Measurements from ENCODE around the gene PRICKLE2. TPM values are rescaled to one million over a fixed set of nuclear protein-coding genes. Genes with fewer than 3 reads are reported as not detected.
A peak's percentile ranks its signal among the peaks of the same experiment; 100 is the strongest.
"Not testable (repeated sequence)": the region's sequence is repeated elsewhere in the genome, so short reads cannot be mapped to it uniquely, and the experiment has no call there.

The PRICKLE2 gene
- total RNA-seq, 1 experiment from 2014 or later, result 5.6 TPM

- Mint-ChIP-seq H3K27ac (no peak overlapping the region), H3K4me3 (no peak overlapping the region), H3K36me3 (no peaks in the 10 kb centered on the region), H3K4me1 (peaks cover 57% of the 10 kb centered on the region), H3K27me3 (ENCODE audit: low read depth) (no peaks in the 10 kb centered on the region; the same call in 1 of the 2 replicates), H3K9me3 (no peaks in the 10 kb centered on the region; the same call in 1 of the 2 replicates)
- no peak for ATAC-seq
- CTCF ChIA-PET, result no interaction called here
- no peak for DNase-seq (ENCODE audit: low spot score)
- POLR2A ChIA-PET, result interaction anchor here (1.5 kb wide), 1 partner anchor 11 kb away, joined by 3 read pairs; no protein-coding TSS in a partner anchor
- no peak for TF ChIP-seq CDX4 (CRISPR knock-in tag; IDR thresholded peaks at IDR 0.05; ENCODE audit: borderline replicate concordance)
- TF ChIP-seq NR2C2 (CRISPR knock-in tag; IDR thresholded peaks at IDR 0.05), result no peak
- TF ChIP-seq ZNF138 (CRISPR knock-in tag; conservative IDR thresholded peaks at IDR 0.05), result no peak
- TF ChIP-seq FOXP1 (CRISPR knock-in tag; IDR thresholded peaks at IDR 0.05; ENCODE audit: borderline replicate concordance), result no peak
- no peak for TF ChIP-seq STAT6 (CRISPR knock-in tag; conservative IDR thresholded peaks at IDR 0.05; ENCODE audit: low read depth)
- TF ChIP-seq NFYB (CRISPR knock-in tag; conservative IDR thresholded peaks at IDR 0.05; ENCODE audit: low read depth), result no peak
- TF ChIP-seq SP1 (CRISPR knock-in tag; conservative IDR thresholded peaks at IDR 0.05), result no peak
- no peak for TF ChIP-seq OVOL2 (CRISPR knock-in tag; IDR thresholded peaks at IDR 0.05; ENCODE audit: borderline replicate concordance)
Observed at GRCh38 chr3:64091501-64091900, 133.8 kb downstream of the PRICKLE2 start.

- H3K36me3 Mint-ChIP-seq; H3K9me3 Mint-ChIP-seq; H3K4me3 Mint-ChIP-seq; DNase-seq (ENCODE audit: low spot score); H3K27me3 Mint-ChIP-seq (ENCODE audit: low read depth); H3K27ac Mint-ChIP-seq: not testable (repeated sequence)
- peak; percentile 68 for ATAC-seq
- ChIA-PET CTCF (interaction anchor here (0.7 to 1.2 kb wide), 2 partner anchors 15 to 32 kb away, joined by 4 to 6 read pairs; no protein-coding TSS in a partner anchor), POLR2A (interaction anchor here (0.8 kb wide), 1 partner anchor 17 kb away, joined by 7 read pairs; no protein-coding TSS in a partner anchor)
- peaks cover 49% of the 10 kb centered on the region for H3K4me1 Mint-ChIP-seq
Observed at GRCh38 chr3:64089386-64089785, 135.9 kb downstream of the PRICKLE2 start.

GRCh38 chr3:64088408-64089205 is 136.7 kb downstream of the PRICKLE2 start:
- ChIA-PET POLR2A (interaction anchor here (0.8 to 1.0 kb wide), 2 partner anchors 11 to 17 kb away, joined by 4 to 7 read pairs; no protein-coding TSS in a partner anchor), CTCF (interaction anchor here (1.0 to 1.2 kb wide), 2 partner anchors 14 to 58 kb away, joined by 3 to 4 read pairs; no protein-coding TSS in a partner anchor)
- Mint-ChIP-seq H3K9me3 (peaks cover 9% of the 10 kb centered on the region), H3K4me3 (no peak overlapping the region), H3K27me3 (ENCODE audit: low read depth) (no peaks in the 10 kb centered on the region; the same call in 1 of the 2 replicates), H3K36me3 (no peaks in the 10 kb centered on the region), H3K4me1 (peaks cover 44% of the 10 kb centered on the region), H3K27ac (no peak overlapping the region)
- DNase-seq (ENCODE audit: low spot score) (no peak), ATAC-seq (no peak)
- TF ChIP-seq FOXP4 (CRISPR knock-in tag; IDR thresholded peaks at IDR 0.05) (no peak), MAX (CRISPR knock-in tag; IDR thresholded peaks at IDR 0.05) (no peak), TEAD1 (CRISPR knock-in tag; IDR thresholded peaks at IDR 0.05) (no peak), IRF2 (CRISPR knock-in tag; IDR thresholded peaks at IDR 0.05; ENCODE audit: borderline replicate concordance, low read depth) (no peak), TEAD4 (CRISPR knock-in tag; IDR thresholded peaks at IDR 0.05) (no peak), ZNF281 (CRISPR knock-in tag; IDR thresholded peaks at IDR 0.05) (no peak), AFF4 (CRISPR knock-in tag; IDR thresholded peaks at IDR 0.05; ENCODE audit: borderline replicate concordance) (no peak), FOXK1 (CRISPR knock-in tag; IDR thresholded peaks at IDR 0.05) (no peak), NR3C1 (CRISPR knock-in tag; conservative IDR thresholded peaks at IDR 0.05; ENCODE audit: low read depth) (no peak)
